Measurements from ENCODE around the gene MOSPD2.
A peak's percentile ranks its signal among the peaks of the same experiment; 100 is the strongest.

The MOSPD2 gene

DNA sequence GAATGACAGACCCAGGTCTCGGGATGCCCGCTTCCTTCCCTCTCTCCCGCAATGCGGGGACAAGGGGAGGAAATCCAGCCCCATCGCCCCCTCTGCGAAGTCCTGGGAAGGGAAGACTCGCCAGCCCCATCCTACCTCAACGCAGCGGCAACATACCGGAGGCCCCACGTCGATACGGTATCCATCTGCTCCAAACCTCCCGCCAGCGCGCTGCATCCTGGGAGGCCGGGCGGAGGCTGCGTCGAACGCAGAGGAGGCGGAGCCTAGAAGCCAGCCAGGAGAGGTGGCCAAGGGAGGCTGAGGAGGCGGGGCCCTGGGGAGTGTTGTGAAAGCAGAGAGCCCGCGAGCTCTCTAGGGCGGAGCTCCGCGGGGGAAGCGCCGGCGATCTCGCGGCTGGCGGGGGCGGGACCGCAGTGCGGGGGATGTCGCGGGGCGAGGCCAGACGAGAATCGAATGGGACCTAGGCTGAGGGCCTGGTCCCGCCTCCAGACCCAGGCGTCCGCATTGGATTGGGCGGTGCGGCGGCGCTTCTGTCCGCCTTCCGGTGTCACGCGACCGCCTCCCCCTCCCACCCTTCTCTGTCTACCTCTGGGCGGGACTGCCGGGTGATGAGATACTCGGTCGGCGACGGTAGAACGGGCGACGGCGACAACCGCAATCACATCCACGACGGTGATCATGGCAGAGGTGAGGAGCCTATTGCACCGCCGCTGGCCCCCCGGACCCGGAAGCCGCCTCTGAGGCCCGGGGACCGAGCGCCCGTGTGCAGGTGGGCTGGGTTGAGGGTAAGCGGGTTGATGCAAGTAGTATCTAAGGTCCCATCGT lies at the start of gene MOSPD2, which contains the start of gene FANCB:
Gene MOSPD2 (plus strand): TSS at position 571 of the 825 bp plus-strand sequence. CDS start 108 bp downstream, at position 679.
Gene FANCB (minus strand): TSS at position 219 of the 825 bp plus-strand sequence. CDS start 7,559 bp downstream, outside the sequence.
- peak; percentile 92 for DNase-seq (ENCODE audit: low spot score)

DNA sequence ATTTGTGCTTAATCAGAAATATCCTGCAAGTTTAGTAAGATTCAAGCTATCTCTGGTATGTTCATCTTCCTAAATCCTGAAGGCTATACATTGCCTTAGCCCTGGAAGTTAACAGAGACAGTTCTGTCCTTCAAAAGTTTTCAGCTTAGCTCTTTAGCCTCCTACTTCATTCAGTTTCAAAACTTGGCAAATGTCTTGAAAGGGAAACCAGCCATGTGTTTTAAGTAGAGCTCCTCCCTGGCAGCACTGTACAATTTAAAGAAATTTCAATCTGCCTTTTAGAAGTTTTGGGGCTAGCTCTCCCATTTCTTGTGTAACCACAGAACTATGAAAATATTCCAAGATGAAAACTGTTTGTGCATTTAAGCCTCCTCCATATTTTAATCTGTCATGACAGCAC lies 47.4 kb upstream of the MOSPD2 start:
- DNase-seq (ENCODE audit: low spot score), result no peak

GRCh38 chrX:14826319-14826718 lies 46.9 kb upstream of the MOSPD2 start:
- no peak for DNase-seq (ENCODE audit: low spot score)

DNA sequence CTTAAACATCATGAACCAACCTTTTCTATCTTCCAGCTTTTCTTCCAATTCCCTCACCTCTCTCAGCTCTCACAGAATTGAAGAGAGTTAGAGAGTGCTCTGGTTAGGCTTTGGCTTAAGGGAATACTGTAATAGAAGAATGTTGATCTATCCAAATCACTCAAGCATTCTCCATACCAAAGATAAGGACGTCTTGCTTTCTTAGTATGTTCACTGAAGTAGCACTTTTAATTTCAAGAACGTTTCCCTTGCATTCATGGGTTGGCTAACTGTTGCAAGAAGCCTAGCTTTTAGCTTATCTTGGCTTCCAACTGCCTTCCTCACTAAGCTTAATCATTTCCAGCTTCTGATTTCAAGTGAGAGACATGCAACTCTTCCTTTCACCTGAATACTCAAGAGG lies 43.6 kb upstream of the MOSPD2 start:
- DNase-seq (ENCODE audit: low spot score), result no peak

DNA sequence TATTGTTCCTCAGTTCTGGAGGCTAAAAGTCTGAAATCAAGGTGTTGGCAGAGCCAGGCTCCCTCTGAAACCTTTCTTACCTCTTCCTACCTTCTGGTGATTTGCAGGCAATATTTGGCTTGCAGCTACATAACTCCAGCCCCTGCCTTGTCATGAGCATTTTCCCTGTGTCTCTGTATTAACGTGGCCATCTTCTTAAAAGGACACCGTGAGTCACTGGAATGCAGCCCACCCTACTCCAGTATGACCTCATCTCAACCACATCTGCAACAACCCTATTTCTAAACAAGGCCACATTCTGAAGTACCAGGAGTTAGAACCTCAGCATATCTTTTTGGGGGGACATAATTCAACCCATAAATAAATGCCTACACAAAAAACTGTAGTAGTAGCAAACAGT lies 41.1 kb upstream of the MOSPD2 start:
- DNase-seq (ENCODE audit: low spot score), result peak; percentile 28

DNA sequence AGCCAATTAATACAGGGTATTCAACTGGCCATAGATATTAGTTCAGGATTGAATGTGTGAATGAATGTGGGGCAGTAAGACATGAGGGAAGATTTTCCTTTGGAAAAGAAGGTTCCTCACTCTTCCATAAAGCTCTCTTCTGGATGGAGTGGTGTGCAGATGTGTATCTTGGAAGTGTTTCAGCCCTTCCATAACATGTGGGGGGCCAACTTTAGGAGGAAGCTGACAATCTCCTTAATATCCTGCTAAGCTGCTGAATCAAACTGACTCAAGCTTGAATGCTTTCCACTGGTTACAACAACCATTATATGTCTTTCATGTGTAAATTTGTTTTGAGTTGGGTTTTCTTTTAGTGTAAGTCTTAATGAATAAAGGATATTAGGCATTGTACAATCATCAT lies 40.6 kb upstream of the MOSPD2 start:
- peak; percentile 3 for DNase-seq (ENCODE audit: low spot score)

DNA sequence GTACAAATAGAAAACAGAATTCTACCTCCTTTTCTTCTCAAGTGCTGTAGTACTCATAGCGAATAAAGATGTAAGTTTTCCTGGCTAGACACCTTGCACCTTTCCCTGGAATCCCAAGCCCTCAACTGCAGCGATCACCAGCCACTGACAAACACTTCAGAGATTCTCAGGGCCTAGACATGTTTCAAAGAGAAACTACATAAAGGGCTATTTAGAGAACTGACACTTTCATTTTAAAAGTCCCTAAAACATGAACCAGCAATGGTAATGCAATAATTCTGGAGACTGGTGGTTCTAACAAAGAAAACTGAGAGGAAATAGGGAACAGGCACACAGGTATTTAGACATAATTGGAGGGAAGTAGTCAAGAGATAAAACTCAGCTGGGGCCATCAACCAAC lies 36.1 kb upstream of the MOSPD2 start:
- DNase-seq (ENCODE audit: low spot score), result no peak

DNA sequence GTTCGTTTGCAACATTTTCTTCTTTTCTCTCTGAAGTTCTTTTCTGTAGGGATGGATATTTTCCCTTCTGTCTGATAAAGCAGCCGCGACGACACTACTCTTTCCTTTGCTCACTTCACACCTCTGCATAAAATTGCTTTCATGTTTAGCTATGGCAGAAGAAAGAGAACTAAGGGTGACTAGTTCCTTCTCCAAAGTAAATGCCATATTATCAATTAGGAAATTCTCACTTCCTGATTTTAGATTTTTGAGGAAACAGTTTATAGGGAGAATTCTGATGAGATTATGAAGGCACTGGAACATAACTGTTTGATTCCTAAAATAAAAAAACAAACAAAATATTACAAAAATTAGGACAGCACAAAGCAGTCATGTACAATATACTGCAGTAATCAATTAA lies 29.6 kb upstream of the MOSPD2 start:
- DNase-seq (ENCODE audit: low spot score), result no peak

DNA sequence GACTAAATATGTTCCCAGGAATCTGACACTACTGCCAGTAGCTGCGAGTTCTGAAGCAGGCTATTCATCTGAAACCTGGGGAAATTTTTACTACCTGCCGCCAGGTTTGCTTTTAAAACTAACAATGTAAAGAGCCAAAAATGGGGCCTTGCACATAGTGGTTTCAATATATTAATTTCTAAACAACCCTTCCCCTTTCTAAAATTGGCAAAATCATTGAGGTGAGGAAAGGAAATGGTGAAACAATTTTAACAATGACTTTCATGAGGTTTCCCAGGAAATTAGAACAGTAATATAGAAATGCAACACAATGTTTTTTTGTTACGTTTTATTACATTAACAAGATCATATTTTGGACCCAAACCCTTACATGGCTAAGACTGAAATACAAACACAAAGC lies 21.7 kb upstream of the MOSPD2 start:
- no peak for DNase-seq (ENCODE audit: low spot score)

DNA sequence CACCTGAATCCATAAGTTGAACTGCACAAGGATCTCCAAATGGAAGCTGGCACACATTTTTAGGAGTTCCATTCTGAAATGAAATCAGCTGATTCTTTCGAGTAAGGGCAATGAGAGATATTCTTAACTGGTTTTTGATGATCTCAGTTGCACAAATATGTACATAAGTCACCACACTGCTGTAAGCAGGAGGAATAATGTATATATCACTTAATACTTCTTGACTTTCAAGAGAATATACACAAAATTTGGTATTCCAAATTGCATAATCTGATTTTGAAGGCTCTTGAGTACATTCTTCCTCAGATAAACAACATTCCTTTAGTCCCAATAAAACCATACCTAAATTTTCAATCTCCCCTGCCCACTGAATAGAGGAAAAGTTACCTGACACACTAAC lies 8.6 kb upstream of the MOSPD2 start:
- no peak for DNase-seq (ENCODE audit: low spot score)

- DNase-seq (ENCODE audit: low spot score), result peak; percentile 2
These were observed 8.0 kb upstream of the MOSPD2 start for GRCh38 chrX:14865201-14865600.

DNA sequence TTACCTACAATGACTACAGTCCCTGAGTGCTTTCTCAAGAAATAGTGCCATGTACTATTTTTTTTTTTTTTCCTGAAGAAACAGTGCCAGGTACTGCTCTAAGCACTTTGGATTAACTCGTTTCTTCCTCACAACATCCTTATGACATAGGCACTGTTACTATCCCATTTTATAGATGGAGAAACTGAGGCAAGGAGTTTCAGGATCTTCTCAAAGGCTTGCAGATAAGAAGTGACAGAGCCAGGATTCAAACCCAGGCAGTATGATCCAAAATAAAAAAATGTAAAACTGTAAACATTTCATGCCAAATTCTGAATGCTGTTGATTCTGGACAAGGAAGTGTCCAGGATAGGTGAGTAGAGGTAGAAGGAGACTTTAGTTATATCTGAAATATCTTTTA lies 1.5 kb upstream of the MOSPD2 start:
- DNase-seq (ENCODE audit: low spot score), result no peak

GRCh38 chrX:14872355-14872754 lies 866 bp upstream of the MOSPD2 start:
- no peak for DNase-seq (ENCODE audit: low spot score)

DNA sequence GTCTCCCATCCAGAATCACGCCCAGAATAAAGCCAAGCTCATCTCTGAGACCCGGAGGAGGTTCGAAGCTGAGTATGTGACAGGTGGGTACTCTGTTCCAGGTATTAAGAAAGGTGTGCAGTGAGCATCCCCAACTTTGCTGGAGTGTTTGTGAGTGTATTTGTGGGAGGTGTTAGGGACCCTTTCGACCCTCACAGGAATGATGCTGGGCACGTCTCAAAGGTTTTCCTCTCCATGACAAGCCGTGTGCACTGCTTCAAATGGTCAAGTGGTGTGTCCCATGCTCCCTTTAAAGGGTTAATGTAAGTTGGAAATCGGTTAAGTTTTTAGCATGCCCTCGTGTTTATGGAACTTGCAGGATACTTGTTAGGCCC lies 442 bp downstream of the MOSPD2 start:
- no peak for DNase-seq (ENCODE audit: low spot score)

- no peak for DNase-seq (ENCODE audit: low spot score)
These were observed 2.4 kb downstream of the MOSPD2 start for GRCh38 chrX:14875624-14876023.

GRCh38 chrX:14883826-14884225 lies 10.6 kb downstream of the MOSPD2 start:
- no peak for DNase-seq (ENCODE audit: low spot score)

DNA sequence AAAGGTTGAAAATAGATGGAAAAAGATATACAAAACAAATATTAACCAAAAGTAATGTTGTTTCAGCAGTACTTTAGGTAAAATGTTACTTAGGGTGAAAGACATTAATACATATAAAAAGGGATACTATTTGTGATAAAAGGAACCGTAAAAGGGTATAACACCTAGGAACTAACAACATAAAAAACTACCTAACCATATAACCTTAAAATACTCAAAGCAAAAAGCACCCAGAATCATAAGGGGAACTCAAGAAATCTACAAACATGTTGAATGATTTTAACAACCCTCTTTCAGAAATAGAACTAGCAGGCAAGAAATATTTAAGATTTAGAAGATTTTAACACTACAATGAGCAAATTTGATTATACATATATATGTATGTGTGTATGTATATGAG lies 11.5 kb downstream of the MOSPD2 start:
- no peak for DNase-seq (ENCODE audit: low spot score)

DNA sequence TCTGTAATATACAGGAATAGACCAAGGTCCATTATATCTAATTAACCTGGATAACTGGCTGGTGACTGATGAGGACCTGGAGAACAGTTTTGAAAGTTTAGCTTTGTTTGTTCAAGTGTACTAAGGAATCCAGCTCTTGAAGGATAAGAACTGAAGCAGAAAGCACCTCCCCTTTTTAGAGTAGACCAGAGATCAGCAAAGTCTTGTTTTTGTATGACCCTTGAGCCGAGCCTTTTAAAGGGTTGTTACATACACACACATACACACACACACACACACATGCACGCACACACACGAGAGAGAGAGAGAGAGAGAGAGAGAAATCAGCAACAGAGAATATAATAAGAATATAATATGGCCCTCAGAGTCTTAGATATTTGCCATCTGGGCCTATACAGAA lies 13.0 kb downstream of the MOSPD2 start:
- DNase-seq (ENCODE audit: low spot score), result no peak

DNA sequence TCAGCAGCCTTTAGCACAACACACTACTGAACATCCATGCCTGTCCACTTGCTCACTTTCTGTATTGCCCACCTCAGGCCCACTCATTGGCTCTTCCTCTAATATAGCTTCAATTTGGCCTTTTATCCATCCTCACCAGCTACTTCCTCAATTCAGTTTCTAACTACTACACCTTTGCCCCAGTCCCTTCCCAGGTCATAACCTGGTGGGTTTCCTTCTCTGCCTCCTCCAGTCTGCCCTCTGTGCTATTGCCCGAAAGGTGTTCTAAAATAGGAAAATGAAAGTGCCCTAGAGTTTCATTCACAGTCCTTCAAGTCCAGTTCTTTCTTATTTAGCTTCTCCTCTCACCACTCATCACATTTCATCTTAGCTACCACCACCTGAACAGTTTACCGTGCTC lies 23.1 kb downstream of the MOSPD2 start:
- no peak for DNase-seq (ENCODE audit: low spot score)

DNA sequence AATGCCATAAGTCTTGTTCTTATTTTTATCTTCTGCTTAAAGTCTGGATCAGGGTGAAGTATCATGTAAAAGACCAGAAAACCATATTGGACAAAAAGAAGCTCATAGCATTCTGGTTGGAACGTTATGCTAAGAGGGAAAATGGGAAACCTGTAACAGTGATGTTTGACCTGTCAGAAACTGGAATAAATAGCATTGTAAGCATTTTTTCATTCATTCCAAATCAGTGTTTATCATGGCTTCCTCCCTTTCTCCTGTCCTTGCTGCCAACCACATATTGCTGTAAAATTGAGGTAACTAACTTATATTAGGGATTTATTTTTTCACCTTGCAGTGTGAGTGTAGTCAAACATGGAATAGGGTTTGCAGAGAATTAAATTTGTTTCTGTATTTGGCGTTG lies 23.8 kb downstream of the MOSPD2 start:
- DNase-seq (ENCODE audit: low spot score), result no peak

DNA sequence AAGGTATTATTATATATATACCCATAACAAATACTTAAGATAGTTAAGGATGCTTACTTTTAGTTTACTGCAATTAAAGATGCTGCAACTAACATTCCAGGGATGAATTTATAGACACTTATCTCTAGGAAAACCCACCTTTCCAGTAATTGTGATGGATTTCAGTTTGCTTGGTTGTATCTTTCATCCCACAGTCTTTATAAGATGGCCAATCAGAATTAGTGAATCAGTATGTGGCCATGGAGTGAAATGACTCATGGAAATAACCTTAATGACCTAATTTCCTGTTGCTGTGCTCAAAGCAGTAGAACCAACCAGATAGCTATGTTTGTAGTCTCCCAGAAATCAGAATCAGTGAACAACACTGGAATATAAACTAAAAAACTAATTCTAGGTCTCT lies 26.4 kb downstream of the MOSPD2 start:
- peak; percentile 26 for DNase-seq (ENCODE audit: low spot score)

DNA sequence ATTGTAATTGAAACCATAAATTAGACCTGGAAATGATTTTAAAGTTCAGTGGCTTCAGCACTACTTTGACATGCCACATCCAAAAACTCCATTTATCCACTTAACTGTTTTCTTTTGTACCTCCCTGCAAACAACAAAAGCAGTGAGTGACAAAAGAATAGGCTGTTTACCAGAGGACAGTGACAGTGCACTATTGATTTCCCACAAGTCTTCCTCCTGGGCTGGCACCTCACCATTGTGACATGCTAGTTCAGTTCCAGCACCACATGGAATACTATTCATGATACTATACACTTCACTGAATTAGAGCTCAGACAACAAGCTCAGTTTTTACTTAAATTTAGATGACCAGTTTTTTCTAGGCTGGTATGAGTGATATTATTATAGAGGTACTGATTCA lies 29.3 kb downstream of the MOSPD2 start:
- no peak for DNase-seq (ENCODE audit: low spot score)

GRCh38 chrX:14903891-14904290 lies 30.7 kb downstream of the MOSPD2 start:
- DNase-seq (ENCODE audit: low spot score), result no peak

GRCh38 chrX:14913241-14913640 lies 40.0 kb downstream of the MOSPD2 start:
- no peak for DNase-seq (ENCODE audit: low spot score)
